ENCODE results near the gene SLC6A2.

GRCh38 chr16:55699616-55700015 lies 43.8 kb downstream of the SLC6A2 start:
- no peak for TF ChIP-seq CTCF (IDR thresholded peaks at IDR 0.05)
- TF ChIP-seq POLR2A (IDR thresholded peaks at IDR 0.05), result no peak

Data from thyroid gland (tissue), 4 donors.